GM13976 (cell line): Measurements from ENCODE around the gene FLNA.

Experiments
- DNase-seq: peaks from one replicate; pipeline ENCODE4 v3.0.0; 2012; ENCODE audit warnings: low spot score
- CTCF ChIP-seq: IDR thresholded peaks from 2 replicates; pipeline ENCODE4 v1.5.1; 2012; ENCODE audit warnings: borderline replicate concordance, mild to moderate bottlenecking; ENCODE audit not compliant: insufficient read depth; ENCODE audit errors: extremely low read depth, missing control alignments, control extremely low read depth
- in situ Hi-C: fragments of 300-500 bp; cut with MboI; formaldehyde crosslinking; loops from one replicate; pipeline ENCODE4 v1.12.0; 2022; ENCODE audit warnings: low sequenced_read_pairs, mixed read lengths, inconsistent platforms; ENCODE audit not compliant: unreplicated experiment

FLNA gene

DNA sequence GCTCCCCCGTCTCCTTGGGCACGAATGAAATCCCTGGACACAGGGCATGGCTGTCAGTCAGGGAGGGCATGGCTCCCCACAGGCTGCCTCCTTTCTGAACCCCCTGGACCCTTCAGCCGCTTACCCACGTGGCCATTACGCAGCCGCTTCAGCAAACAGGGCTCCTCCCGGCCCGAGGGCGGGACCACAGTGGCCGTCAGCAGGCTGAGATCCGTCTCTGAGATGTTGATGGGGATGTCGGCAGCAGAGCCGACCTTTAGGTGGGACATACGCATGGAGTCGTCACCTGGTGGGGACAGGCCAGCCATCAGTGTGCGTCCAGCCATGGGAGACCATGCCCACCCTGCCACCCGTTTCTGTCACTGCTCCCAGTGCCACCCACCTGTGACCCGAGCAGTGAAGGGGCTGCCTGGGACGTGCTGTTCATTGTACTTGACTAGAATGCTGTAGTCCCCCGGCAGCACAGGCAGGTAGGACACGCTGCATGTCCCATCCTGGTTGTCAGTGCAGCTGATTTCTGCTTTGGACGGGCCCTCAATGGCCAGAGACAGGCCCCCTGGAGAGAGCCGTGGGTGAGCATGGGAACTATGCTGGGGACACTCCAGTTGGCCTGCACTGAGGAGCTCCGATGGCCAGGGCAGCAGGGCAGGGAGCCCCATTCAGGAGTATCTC, 21.1 kb downstream of the FLNA start:
- no peak for TF ChIP-seq CTCF
- DNase-seq: no peak
- in situ Hi-C loops: no loop called here

- in situ Hi-C loops: no loop called here
- no peak for DNase-seq
- no peak for TF ChIP-seq CTCF
These were observed 22.0 kb downstream of the FLNA start for GRCh38 chrX:154352466-154352865.

DNA sequence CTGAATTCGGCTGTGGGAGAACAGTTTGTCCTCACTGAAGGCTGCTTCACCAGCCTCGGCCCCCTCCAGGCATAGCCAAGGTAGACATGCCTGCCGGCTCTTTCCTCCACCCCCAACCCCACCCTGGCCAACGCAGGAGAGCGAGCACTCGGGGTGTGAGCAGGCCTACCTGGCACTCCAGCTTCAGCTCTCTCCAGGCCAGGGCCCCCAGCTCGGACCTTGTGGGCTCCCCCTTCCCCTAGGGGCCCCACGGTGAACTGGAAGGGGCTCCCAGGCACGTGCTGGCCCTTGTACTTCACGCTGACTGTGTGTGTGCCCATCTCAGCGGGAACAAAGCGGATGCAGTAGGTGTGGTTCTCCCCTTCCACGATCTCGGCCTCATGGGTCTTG, 22.4 kb downstream of the FLNA start:
- DNase-seq: no peak
- TF ChIP-seq CTCF: no peak
- in situ Hi-C loops: no loop called here

DNA sequence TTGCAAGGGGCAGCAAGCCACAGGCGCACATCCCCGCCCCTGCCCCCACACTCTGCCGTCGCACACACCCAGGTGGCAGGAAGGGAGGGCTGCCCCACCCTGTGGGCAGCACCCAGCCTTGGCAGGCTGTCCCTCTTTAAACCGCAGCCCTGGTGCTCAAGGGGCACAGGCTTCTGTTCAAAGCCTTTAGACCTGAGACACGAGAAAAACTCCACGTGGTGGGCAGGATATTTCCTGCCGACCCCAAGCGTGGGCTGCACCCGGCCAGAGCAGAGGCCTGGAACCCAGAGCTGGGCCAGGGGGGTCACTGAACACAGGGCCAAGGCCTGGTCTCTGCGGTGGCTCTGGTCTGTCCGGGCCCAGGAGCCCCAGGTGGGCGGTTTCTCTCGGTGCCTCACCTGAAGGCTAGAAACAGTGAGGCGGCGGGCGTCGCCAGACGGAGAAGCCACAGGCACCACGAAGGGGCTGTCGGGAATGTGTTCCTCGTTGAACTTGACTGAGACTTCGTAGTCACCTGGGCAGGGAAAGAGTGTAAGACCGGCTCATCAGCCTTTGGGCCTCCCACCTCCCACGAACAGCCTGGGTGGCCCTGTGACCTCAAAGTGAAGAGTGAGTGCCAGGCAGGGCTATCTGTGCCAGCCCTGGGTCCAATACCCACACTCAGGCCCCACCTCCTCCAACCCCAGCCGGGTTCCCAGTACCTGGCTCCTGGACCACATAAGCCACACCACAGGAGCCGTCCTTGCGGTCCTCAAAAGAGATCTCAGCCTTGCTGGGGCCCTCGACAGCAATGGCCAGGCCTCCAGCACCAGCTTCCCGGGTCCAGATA, 23.0 kb downstream of the FLNA start:
- TF ChIP-seq CTCF: no peak
- no peak for DNase-seq
- in situ Hi-C loops: no loop called here

GRCh38 chrX:154350429-154351182, 23.8 kb downstream of the FLNA start:
- in situ Hi-C loops: no loop called here
- DNase-seq: no peak
- no peak for TF ChIP-seq CTCF

- DNase-seq: no peak
- TF ChIP-seq CTCF: no peak
- in situ Hi-C loops: no loop called here
These were observed 24.5 kb downstream of the FLNA start for GRCh38 chrX:154349979-154350378.
